ENCODE results near the gene SEC14L5.

DNA sequence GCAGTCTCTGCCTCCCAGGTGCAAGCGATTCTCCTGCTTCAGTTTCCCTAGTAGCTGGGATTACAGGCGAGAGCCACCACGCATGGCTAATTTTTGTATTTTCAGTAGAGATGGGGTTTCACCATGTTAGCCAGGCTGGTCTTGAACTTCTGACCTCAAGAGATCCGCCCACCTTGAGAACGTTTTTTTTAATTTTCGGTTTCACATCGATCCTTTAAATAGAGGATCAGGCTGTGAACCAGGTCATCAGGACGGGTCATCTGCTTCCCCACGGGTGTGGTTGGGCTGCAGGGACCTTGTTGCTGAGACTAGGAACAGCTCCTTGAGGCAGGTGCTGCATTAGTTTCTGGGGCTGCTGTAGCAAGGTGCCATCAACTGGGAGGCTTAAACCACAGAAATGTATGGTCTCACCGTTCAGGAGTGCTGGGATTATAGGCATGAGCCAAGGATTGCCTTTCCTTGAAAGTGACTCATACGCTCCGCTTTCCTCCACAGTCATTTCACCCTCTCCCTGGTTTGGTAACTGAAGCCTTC lies 83.5 kb downstream of the SEC14L5 start:
- TF ChIP-seq, protein P1, sequence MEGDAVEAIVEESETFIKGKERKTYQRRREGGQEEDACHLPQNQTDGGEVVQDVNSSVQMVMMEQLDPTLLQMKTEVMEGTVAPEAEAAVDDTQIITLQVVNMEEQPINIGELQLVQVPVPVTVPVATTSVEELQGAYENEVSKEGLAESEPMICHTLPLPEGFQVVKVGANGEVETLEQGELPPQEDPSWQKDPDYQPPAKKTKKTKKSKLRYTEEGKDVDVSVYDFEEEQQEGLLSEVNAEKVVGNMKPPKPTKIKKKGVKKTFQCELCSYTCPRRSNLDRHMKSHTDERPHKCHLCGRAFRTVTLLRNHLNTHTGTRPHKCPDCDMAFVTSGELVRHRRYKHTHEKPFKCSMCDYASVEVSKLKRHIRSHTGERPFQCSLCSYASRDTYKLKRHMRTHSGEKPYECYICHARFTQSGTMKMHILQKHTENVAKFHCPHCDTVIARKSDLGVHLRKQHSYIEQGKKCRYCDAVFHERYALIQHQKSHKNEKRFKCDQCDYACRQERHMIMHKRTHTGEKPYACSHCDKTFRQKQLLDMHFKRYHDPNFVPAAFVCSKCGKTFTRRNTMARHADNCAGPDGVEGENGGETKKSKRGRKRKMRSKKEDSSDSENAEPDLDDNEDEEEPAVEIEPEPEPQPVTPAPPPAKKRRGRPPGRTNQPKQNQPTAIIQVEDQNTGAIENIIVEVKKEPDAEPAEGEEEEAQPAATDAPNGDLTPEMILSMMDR (IDR thresholded peaks at IDR 0.05), result no peak
- TF ChIP-seq EMX1 (CRISPR knock-in tag; IDR thresholded peaks at IDR 0.05) (no peak), ZNF423 (CRISPR knock-in tag; IDR thresholded peaks at IDR 0.05) (no peak)
- TF ChIP-seq, protein P2, sequence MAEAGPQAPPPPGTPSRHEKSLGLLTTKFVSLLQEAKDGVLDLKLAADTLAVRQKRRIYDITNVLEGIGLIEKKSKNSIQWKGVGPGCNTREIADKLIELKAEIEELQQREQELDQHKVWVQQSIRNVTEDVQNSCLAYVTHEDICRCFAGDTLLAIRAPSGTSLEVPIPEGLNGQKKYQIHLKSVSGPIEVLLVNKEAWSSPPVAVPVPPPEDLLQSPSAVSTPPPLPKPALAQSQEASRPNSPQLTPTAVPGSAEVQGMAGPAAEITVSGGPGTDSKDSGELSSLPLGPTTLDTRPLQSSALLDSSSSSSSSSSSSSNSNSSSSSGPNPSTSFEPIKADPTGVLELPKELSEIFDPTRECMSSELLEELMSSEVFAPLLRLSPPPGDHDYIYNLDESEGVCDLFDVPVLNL (CRISPR knock-in tag; IDR thresholded peaks at IDR 0.05; ENCODE audit: borderline replicate concordance, low read depth), result no peak
- TF ChIP-seq, protein P3, sequence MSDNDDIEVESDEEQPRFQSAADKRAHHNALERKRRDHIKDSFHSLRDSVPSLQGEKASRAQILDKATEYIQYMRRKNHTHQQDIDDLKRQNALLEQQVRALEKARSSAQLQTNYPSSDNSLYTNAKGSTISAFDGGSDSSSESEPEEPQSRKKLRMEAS (CRISPR knock-in tag; IDR thresholded peaks at IDR 0.05), result no peak
